ENCODE results near the gene BIRC2.

GRCh38 chr11:102416976-102417375 is 70.0 kb downstream of the BIRC2 start:
- TF ChIP-seq CTCF (conservative IDR thresholded peaks at IDR 0.05; ENCODE audit: low read depth, low read length), result no peak
- TF ChIP-seq POLR2A (IDR thresholded peaks at IDR 0.05; ENCODE audit: low read depth, low read length), result no peak
- no peak for TF ChIP-seq BHLHE40 (IDR thresholded peaks at IDR 0.05; ENCODE audit: low read depth, low read length)
- TF ChIP-seq MAZ (IDR thresholded peaks at IDR 0.05; ENCODE audit: borderline replicate concordance, low read depth, low read length), result no peak
- no peak for TF ChIP-seq MXI1 (IDR thresholded peaks at IDR 0.05; ENCODE audit: borderline replicate concordance, low read depth, low read length)
- TF ChIP-seq CHD1 (IDR thresholded peaks at IDR 0.05; ENCODE audit: low read depth, low read length), result no peak
- TF ChIP-seq RAD21 (IDR thresholded peaks at IDR 0.05; ENCODE audit: low read length), result no peak
- no peak for TF ChIP-seq MAFK (IDR thresholded peaks at IDR 0.05; ENCODE audit: low read depth, low read length)
- no peak for TF ChIP-seq USF2 (IDR thresholded peaks at IDR 0.05; ENCODE audit: low read depth, low read length)
- TF ChIP-seq RCOR1 (IDR thresholded peaks at IDR 0.05; ENCODE audit: insufficient replicate concordance, low read length), result no peak
